Smooth muscle cell (in vitro differentiated cells): ENCODE measurements around the gene WHRN. TPM values are rescaled to one million over a fixed set of nuclear protein-coding genes. Genes with fewer than 3 reads are reported as not detected.

ENCODE experiments used
- DNase-seq: peaks from one replicate; lab custom pipeline; 2025; ENCODE audit not compliant: unreplicated experiment; lab: John Stamatoyannopoulos, UW
- H2AFZ ChIP-seq: fragments of 200-600 bp; sonication (generic); 2 replicates; pipeline ENCODE4 v1.6.0; 2016; ENCODE audit warnings: antibody characterized with exemption, low read depth, mild to moderate bottlenecking
- H3F3A ChIP-seq: fragments of 200-600 bp; sonication (generic); 2 replicates; pipeline ENCODE4 v1.6.0; 2017; ENCODE audit warnings: antibody characterized with exemption, low read depth
- H3K27ac ChIP-seq: fragments of 200-600 bp; sonication (generic); 2 replicates; pipeline ENCODE4 v1.5.1; 2016; ENCODE audit warnings: low read depth, mild to moderate bottlenecking
- H3K27me3 ChIP-seq: fragments of 200-600 bp; sonication (generic); 2 replicates; pipeline ENCODE4 v1.6.1; 2016; ENCODE audit warnings: low read depth, mild to moderate bottlenecking
- H3K36me3 ChIP-seq: fragments of 200-600 bp; sonication (generic); 2 replicates; pipeline ENCODE4 v1.5.1; 2016; ENCODE audit warnings: low read depth
- H3K4me1 ChIP-seq: fragments of 200-600 bp; sonication (generic); 2 replicates; pipeline ENCODE4 v1.5.1; 2016; ENCODE audit warnings: low read depth
- H3K4me2 ChIP-seq: fragments of 200-600 bp; sonication (generic); 2 replicates; pipeline ENCODE4 v1.6.0; 2016; ENCODE audit warnings: mild to moderate bottlenecking
- H3K4me3 ChIP-seq: fragments of 200-600 bp; sonication (generic); 2 replicates; pipeline ENCODE4 v1.5.1; 2016; ENCODE audit warnings: mild to moderate bottlenecking
- H3K79me2 ChIP-seq: fragments of 200-600 bp; sonication (generic); 2 replicates; pipeline ENCODE4 v1.6.0; 2016; ENCODE audit warnings: low read depth, mild to moderate bottlenecking
- H3K9ac ChIP-seq: fragments of 200-600 bp; sonication (generic); 2 replicates; pipeline ENCODE4 v1.6.0; 2016; ENCODE audit warnings: low read depth
- H3K9me3 ChIP-seq: fragments of 200-600 bp; sonication (generic); replicated peaks from 2 replicates; pipeline ENCODE4 v1.5.1; 2016; ENCODE audit warnings: low read depth
- H4K20me1 ChIP-seq: fragments of 200-600 bp; sonication (generic); 2 replicates; pipeline ENCODE4 v1.6.0; 2016; ENCODE audit warnings: low read depth
- CTCF ChIP-seq: fragments of 200-600 bp; sonication (generic); IDR thresholded peaks from 2 replicates; pipeline ENCODE4 v1.5.1; 2017; ENCODE audit warnings: borderline replicate concordance, mild to moderate bottlenecking, antibody characterized with exemption; ENCODE audit not compliant: insufficient read depth, poor library complexity, severe bottlenecking
- WGBS: methylation state at CpG from one replicate; pipeline ENCODE4 v1.1.7; 2016; ENCODE audit warnings: low lambda C conversion rate; 5-methylcytosine and 5-hydroxymethylcytosine counted together
- polyA plus RNA-seq: library from polyadenylated mRNA; unstranded; fragments of >200 nt; fragmentation: Nextera tagmentation; extraction: Ambion mirVana; gene quantifications from 2 replicates; pipeline ENCODE4 v1.2.1, GENCODE V29; 2016
- total RNA-seq: library from RNA; depleted of rRNA; stranded (reverse); fragments of >200 nt; gene quantifications from 2 replicates; pipeline ENCODE4 v1.2.3, GENCODE V29; 2014

Gene WHRN
- total and polyA plus RNA-seq, 2 experiments from 2014 or later: 3.6 to 12.9 TPM

DNA sequence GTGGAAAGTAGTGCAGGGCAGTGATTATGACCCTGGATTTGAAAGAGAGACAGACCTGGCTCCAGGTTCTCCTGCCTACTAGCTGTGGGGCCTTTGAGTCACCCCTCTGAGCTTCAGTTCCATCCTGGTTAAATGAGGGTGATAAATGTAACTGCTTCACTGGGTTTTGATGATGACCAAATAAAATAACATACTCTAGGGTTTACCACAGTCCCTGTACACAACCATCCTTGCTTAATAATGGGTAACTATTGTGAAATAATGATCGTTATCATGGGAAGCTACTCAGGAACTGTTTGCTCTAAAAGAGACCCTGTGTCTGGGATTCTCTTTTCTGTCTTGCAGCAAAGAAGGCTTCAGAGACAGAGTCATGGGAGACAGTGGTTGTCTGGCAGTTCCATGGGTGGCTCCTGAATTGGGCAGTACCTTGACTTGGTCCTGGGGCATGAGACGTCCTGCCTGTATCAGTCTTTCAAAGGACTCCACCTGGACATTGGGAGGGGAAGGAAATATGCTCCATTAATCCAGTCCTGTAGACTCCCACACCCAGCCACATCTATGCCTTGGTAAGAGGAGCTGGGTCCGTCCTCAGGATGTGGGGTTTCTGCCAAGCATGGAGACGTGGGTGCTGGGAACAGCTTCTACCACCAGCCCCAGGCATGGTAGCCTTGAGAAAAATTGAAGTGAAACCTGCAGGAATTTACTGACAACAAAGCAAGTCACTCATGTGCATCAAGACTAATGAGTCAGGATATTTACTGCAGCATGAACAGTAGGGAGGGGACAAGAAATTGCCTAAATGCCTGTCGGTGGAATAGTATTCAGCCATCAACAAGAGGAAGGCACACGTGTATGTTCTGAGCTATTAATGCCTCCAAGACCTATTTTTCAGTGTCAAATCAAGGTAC, 140.9 kb downstream of the WHRN start:
- no peak for DNase-seq
- Histone ChIP-seq H3K9me3 (no peaks in the 10 kb centered on the region), H3F3A (peaks cover 14% of the 10 kb centered on the region), H3K4me2 (no peak overlapping the region), H2AFZ (no peak overlapping the region), H4K20me1 (no peaks in the 10 kb centered on the region), H3K27me3 (no peaks in the 10 kb centered on the region), H3K4me3 (no peak overlapping the region), H3K9ac (no peak overlapping the region), H3K36me3 (peaks cover 4% of the 10 kb centered on the region), H3K27ac (no peak overlapping the region), H3K79me2 (no peaks in the 10 kb centered on the region), H3K4me1 (no peaks in the 10 kb centered on the region)
- no peak for TF ChIP-seq CTCF
- WGBS: 85% methylated on average over 6 of the region's 6 CpGs

GRCh38 chr9:114363424-114363823, 141.8 kb downstream of the WHRN start:
- Histone ChIP-seq H3K79me2 (no peaks in the 10 kb centered on the region), H3K27me3 (no peaks in the 10 kb centered on the region), H3K9me3 (no peaks in the 10 kb centered on the region), H2AFZ (no peak overlapping the region), H3K36me3 (peaks cover 5% of the 10 kb centered on the region), H3F3A (peaks cover 14% of the 10 kb centered on the region), H3K9ac (no peak overlapping the region), H3K27ac (no peak overlapping the region), H4K20me1 (no peaks in the 10 kb centered on the region), H3K4me3 (no peak overlapping the region), H3K4me1 (no peaks in the 10 kb centered on the region), H3K4me2 (no peak overlapping the region)
- WGBS: 80% methylated on average over 2 of the region's 2 CpGs
- no peak for DNase-seq
- no peak for TF ChIP-seq CTCF

- no peak for TF ChIP-seq CTCF
- WGBS: 97% methylated on average over 12 of the region's 12 CpGs
- Histone ChIP-seq H3K9me3 (no peaks in the 10 kb centered on the region), H3K9ac (no peak overlapping the region), H2AFZ (no peak overlapping the region), H3K27me3 (no peaks in the 10 kb centered on the region), H3K27ac (no peak overlapping the region), H3F3A (peaks cover 14% of the 10 kb centered on the region), H3K4me2 (no peak overlapping the region), H3K4me3 (no peak overlapping the region), H3K36me3 (peaks cover 9% of the 10 kb centered on the region), H3K4me1 (no peaks in the 10 kb centered on the region), H4K20me1 (no peaks in the 10 kb centered on the region), H3K79me2 (no peaks in the 10 kb centered on the region)
- no peak for DNase-seq
Measured at GRCh38 chr9:114362394-114362793, 142.9 kb downstream of the WHRN start.
